ENCODE data around the gene GFAP. TPM values are rescaled to one million over a fixed set of nuclear protein-coding genes. Genes with fewer than 3 reads are reported as not detected.
A peak's percentile ranks its signal among the peaks of the same experiment; 100 is the strongest.

GFAP gene
- polyA plus RNA-seq, 6 donors from 2014 or later, result 0.30 to 0.83 (median 0.66) TPM; not detected in 1

DNA sequence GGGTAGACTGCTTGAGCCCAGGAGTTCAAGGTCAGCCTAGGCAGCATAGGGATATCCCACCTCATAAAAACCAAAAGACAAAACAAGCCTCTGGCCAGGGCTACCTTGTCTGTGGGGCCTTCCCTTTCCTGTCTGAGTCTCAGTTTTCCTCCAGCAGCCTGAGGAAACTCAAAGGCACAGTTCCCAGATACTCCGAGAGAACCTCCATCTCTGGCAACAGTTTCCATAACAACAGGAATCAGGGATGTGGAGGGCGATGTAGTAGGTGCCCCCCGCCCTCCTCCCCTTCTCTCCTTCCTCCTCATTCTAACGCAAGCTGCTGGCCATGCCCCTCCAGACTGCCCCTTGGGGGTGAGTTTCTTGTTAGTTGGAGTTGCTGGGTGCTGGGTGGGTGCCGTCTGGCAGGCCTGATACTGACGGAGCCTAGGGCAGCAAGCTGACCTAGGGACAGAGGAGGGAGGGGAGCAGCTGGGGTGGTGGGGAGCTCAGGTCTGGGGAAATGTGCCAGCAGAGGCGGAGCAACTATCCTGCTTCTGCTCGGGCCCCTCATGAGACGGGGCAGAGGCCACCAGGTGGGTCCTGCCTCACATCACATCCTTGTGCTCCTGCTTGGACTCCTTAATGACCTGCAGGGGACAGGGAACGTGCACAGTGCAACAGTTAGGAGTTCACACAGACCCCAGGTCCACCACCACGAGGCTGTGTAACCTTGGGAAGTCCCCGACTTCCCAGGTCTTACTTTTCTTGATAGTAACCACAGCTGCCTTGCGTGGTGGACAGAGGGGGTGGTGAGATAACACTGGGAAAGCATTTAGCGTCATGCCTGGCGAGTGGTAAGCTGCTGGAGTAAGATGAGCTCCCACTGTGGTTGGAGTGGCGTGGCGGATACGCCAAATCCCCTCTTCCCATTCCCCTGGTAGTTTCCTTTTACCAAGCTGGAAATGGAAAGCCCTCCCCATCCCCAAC, 8.3 kb downstream of the GFAP start:
- Mint-ChIP-seq H3K27me3 (peaks cover 21 to 56% (median 37%) of the 10 kb centered on the region in 3 donors), H3K9me3 (no peaks in the 10 kb centered on the region), H3K36me3 (no peaks in the 10 kb centered on the region), H3K4me1 (peaks cover 6 to 12% (median 8%) of the 10 kb centered on the region in 3 donors), H3K4me3 (no peak overlapping the region), H3K27ac (peak overlapping the region in 1 of 6 donors; percentile 57)
- ATAC-seq (ENCODE audit: low read depth in 2 of 2) (no peak), DNase-seq (no peak)

DNA sequence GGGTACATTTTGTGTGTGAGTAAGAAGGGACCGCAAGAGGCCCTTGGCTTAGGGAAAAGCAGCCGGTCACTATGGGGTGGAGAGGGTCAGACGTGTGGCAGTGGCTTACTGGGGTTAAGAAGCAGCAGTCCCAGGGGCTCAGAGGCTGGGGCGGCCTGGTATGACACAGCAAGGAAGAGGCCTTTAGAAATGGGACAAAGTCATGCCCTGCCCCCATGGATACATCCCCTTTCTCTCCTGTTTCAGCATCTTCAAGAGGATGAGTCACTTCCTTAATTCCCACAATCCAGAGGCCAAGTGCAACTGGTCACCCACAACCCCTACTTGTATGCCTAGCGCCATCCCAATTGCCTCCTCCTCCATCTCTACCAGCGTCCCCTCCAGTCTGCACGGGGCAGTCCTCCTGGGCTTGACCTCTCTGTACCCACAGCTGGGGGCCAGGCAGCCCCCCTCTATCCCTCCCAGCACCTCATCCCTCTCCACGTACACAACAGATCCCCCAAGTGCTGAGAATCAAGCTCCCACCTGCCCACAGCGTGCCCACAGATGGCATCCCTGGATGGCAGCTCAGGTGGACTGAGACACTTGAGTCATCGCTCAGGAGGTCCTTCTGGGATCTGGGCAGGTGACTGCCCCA, 9.2 kb downstream of the GFAP start:
- H3K36me3 Mint-ChIP-seq, result no peaks in the 10 kb centered on the region
- DNase-seq (no peak), ATAC-seq (ENCODE audit: low read depth in 2 of 2) (no peak)
- H3K9me3 Mint-ChIP-seq, result no peaks in the 10 kb centered on the region
- H3K27ac Mint-ChIP-seq, result no peak overlapping the region
- H3K27me3 Mint-ChIP-seq, result peaks cover 17 to 50% (median 30%) of the 10 kb centered on the region in 3 donors
- H3K4me3 Mint-ChIP-seq, result no peak overlapping the region
- peaks cover 6 to 8% (median 7%) of the 10 kb centered on the region in 3 donors for H3K4me1 Mint-ChIP-seq

DNA sequence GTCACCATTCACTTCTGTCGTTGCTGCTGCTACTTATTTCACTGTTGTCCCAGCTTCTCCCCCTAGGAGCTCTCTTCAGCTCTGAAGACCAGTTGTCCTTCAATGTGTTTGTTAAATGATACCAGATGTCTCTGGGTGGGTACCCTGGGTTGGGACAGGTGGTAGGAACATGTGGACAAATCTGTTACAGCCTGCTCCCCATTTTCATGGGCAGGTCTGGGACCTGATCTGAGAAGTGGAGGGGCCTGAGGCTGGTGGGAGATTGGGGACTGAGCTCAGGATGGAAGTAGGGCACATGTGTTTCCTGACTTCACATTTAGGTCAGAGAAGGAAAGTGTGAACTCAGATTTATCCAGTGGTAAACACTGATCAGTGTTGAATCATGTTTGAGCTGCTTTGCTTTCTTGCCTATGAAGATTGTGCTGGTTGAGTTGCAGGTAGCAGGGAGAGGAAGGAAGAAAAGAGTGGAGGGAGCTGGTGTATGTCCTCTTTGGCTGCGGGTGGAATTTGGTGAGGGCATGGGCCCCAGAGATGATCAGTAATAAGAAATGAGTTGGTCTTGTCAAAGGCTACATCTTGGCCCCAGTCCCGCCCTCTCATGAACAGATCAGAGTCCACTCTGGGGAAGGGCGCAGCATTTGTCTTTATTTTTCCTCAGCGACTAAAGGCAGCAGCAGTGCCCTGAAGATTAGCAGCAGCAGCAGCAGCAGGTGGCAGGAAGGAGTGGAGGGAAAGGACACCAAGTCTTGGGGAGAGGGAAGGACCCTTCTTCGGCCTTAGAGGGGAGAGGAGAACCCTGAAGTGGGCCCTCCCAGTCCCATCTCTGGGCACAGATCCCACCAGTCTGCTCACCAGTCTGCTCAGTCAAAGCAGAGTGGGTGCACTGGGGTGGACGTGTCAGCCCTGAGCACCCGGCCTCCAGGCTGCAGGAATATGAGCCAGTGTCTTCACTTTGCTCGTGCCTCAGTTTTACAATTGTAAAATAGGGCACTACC, 10.0 kb downstream of the GFAP start:
- no peaks in the 10 kb centered on the region for H3K36me3 Mint-ChIP-seq
- H3K4me1 Mint-ChIP-seq, result peaks cover 0 to 2% (median 1%) of the 10 kb centered on the region in 3 donors
- no peaks in the 10 kb centered on the region for H3K9me3 Mint-ChIP-seq
- H3K27ac Mint-ChIP-seq, result no peak overlapping the region
- no peak overlapping the region for H3K4me3 Mint-ChIP-seq
- DNase-seq (no peak), ATAC-seq (ENCODE audit: low read depth in 2 of 2) (no peak)
- H3K27me3 Mint-ChIP-seq, result peaks cover 12 to 43% (median 22%) of the 10 kb centered on the region in 3 donors

DNA sequence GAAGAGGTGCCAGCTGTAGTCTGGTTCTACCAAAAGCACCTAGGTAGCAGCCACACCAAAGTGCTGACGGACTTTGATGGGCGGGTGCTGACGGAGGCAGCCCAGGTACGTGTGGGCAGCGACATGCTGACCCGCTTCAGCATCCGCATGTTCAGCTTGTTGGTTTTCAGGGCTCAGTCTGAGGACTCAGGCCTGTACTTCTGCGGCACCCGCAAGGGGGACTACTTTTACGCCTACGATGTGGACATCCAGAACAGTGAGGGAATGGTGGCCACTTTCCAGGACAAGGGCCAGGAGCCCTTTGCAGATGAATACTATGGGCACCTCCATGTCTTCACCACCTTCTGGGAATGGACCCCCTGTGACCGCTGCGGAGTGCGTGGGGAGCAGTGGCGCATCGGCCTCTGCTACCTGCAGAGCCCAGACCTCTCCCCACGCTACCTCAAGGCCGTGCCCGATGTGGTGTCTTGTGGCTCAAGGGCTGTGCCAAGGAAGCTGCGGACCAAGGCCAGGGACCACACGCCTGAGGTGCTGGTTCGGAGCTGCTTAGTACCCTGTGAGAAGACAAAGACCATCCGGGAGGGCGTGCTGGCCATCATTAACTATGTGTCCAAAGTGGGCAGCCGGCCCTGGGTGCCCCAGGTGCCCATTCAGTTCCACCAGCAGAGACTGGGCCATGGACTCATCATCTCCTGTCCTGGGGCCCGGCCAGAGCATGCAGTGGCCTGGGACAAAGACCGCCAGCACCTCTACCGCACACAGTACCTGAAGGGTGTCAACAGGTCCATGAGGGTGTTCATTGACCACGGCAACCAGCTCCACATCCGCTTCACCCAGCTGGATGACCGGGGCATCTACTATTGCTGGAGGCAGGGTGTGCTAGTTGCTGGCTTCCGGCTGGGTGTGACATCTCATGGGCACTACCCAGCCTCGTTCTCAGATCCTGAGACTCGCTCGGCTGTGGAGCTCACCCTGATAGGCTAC, 11.0 kb downstream of the GFAP start:
- H3K4me1 Mint-ChIP-seq, result peaks cover 5 to 12% (median 10%) of the 10 kb centered on the region in 3 donors
- H3K36me3 Mint-ChIP-seq, result no peaks in the 10 kb centered on the region
- H3K27me3 Mint-ChIP-seq, result peaks cover 8 to 34% (median 18%) of the 10 kb centered on the region in 3 donors
- H3K9me3 Mint-ChIP-seq, result no peaks in the 10 kb centered on the region
- no peak overlapping the region for H3K4me3 Mint-ChIP-seq
- no peak overlapping the region for H3K27ac Mint-ChIP-seq
- ATAC-seq (ENCODE audit: low read depth in 2 of 2), result no peak
- no peak for DNase-seq

DNA sequence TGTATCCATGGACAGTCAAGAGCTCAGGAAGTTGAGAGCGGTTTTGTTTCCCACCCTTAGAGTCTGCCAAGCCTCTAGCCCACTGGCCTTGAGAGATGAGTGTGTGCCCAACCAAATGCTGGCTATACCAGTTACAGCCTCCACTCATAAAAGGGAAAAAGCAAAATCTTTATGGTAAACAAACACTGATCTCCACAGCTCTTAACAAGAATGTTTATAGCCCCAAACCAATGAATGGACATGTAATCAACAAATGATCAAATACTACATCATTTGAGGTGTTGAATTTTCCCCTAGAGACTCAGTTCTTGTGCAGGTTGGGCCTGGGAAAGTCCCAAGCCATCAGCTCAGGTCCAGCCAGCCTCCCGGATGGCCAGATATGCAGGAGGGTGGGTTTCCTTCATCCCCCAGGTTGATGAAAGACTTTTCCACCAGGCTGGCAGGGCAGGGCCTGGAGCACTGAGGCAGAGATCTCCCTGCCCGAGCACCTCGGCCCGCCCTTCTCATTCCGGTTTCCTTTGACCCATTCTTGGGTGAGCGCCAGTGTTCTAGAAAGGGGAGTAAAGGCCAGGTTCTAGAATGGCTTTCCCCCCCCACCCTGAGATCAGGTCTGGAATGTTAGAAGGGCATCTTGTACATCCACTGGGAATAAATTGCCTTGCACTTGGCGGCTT, 12.2 kb downstream of the GFAP start:
- Mint-ChIP-seq H3K27ac (peak overlapping the region in 1 of 6 donors; percentile 47), H3K27me3 (peaks cover 7 to 28% (median 8%) of the 10 kb centered on the region in 3 donors), H3K36me3 (no peaks in the 10 kb centered on the region), H3K4me1 (peaks cover 11 to 21% (median 19%) of the 10 kb centered on the region in 3 donors), H3K4me3 (no peak overlapping the region), H3K9me3 (no peaks in the 10 kb centered on the region)
- DNase-seq (no peak), ATAC-seq (ENCODE audit: low read depth in 2 of 2) (no peak)

DNA sequence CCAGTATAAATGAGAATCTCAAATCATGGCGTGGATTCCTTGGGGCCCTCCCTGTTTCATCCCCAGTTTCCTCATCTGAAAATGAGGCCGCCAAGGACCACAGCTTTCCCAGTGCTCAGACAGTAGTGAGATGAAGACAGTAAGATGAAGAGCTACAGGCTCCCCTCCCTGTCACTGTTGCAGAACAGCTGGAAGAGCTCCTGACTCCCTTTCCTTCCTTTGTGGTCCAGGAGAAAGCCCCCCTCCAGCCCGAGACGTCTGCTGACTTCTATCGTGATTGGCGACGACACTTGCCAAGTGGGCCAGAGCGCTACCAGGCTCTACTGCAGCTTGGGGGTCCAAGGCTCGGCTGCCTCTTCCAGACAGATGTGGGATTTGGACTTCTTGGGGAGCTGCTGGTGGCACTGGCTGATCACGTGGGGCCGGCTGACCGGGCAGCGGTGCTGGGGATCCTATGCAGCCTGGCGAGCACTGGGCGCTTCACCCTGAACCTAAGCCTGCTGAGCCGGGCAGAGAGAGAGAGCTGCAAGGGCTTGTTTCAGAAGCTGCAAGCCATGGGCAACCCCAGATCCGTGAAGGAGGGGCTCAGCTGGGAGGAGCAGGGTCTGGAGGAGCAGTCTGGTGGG, 13.1 kb downstream of the GFAP start:
- Mint-ChIP-seq H3K9me3 (no peaks in the 10 kb centered on the region), H3K4me3 (peak overlapping the region in 1 of 8 donors; percentile 96), H3K36me3 (no peaks in the 10 kb centered on the region), H3K27ac (peak overlapping the region in 3 of 6 donors; percentile 24 to 83 (median 64)), H3K4me1 (peaks cover 11 to 25% (median 21%) of the 10 kb centered on the region in 3 donors), H3K27me3 (peaks cover 7 to 28% (median 8%) of the 10 kb centered on the region in 3 donors)
- DNase-seq (no peak), ATAC-seq (ENCODE audit: low read depth in 2 of 2) (no peak)

DNA sequence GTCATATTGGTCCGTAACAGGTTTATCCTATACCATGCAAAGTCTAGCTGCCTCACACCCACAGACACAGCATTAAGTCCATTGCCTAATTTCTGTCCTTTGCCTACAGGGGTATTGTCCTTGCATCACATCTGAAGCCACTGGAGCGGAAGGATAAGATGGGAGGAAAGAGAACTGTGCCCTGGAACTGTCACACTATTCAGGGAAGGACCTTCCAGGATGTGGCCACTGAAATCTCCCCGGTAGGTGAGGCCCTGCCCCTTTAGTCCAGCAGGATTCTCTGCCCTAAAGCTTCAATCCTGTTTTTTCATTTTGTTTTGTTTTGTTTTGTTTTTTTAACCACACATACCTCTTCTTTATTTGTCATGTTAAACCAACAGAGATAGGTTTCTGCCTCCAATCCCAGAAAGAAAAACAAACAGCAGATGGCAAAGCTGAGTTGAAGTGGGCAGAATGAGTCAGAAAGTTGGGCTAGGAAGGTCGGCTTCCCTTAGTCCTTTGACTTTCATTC, 13.8 kb downstream of the GFAP start:
- H3K36me3 Mint-ChIP-seq, result no peaks in the 10 kb centered on the region
- H3K4me3 Mint-ChIP-seq, result peak overlapping the region in 1 of 8 donors; percentile 96
- H3K27me3 Mint-ChIP-seq, result peaks cover 5 to 27% (median 7%) of the 10 kb centered on the region in 3 donors
- no peak for ATAC-seq (ENCODE audit: low read depth in 2 of 2)
- no peaks in the 10 kb centered on the region for H3K9me3 Mint-ChIP-seq
- DNase-seq, result no peak
- peaks cover 11 to 29% (median 21%) of the 10 kb centered on the region in 3 donors for H3K4me1 Mint-ChIP-seq
- peak overlapping the region in 2 of 6 donors; percentile 24 to 36 for H3K27ac Mint-ChIP-seq

DNA sequence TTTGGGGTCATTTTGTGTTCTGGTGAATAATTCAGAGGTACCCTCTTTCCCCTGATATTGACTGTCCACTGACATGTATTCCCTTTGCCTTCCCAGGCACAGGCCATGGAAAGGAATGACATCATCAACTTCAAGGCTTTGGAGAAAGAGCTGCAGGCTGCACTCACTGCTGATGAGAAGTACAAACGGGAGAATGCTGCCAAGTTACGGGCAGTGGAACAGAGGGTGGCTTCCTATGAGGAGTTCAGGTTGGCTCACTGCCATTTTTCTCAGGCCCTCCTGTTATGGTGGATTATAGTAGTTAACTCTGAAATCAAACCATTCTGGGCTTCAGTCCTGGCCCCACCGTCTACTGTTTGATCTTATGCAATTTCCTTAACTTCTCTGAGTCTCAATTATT, 14.4 kb downstream of the GFAP start:
- Mint-ChIP-seq H3K27ac (peak overlapping the region in 3 of 6 donors; percentile 6 to 100 (median 55)), H3K4me1 (peaks cover 14 to 34% (median 25%) of the 10 kb centered on the region in 3 donors), H3K4me3 (peak overlapping the region in 4 of 8 donors; percentile 16 to 98 (median 89))

DNA sequence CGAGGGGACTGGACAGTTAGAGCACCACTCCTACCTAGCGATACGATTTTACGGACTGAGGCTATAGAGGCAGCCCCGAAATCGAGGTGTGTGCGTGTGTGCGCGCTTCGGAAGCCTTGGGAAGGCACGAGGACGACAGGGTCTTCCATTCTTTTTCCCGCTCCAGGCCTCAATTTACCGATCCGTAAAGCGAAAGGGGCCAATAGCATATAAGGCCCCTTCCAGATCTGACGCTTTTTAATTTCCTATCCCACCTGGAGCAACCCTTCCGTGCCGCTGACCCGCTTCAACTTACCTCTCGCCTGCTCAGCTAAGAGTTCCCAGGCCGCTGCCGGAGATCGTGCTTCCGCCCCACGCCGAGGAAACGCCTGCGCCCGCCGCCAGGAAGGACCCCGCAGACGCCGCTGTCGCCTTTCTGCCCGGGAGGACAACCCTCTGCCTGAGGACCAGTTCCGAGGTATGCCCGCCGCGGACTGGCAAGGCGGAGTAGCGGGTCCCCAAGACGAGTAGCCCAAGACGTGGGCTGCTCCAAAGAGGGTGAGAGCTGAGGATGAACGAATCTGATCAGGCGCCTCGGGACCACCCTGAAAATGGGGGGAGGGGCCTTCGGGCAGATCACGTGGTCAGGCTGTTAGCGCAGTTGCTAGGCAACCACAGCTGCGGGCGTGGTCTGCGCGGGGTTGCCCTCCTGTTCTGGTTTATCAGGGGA, 16.1 kb downstream of the GFAP start, which contains the start of gene EFTUD2:
Gene EFTUD2, minus strand, starts transcription at position 372 of the 709 bp plus-strand sequence. CDS start 4,924 bp downstream, outside the sequence.
- Mint-ChIP-seq H3K27me3 (peaks cover 0 to 12% (median 0%) of the 10 kb centered on the region in 3 donors), H3K27ac (peak within 1 kb of the TSS; percentile 99 to 100 (median 100))
- peak; percentile 85 to 89 for ATAC-seq (ENCODE audit: low read depth in 2 of 2)

More for the DNA sequence above, 14.4 kb downstream of the GFAP start:
- no peak for ATAC-seq (ENCODE audit: low read depth in 2 of 2)
- peaks cover 0 to 21% (median 7%) of the 10 kb centered on the region in 3 donors for H3K27me3 Mint-ChIP-seq
- H3K9me3 Mint-ChIP-seq, result no peaks in the 10 kb centered on the region
- peaks cover 0 to under 1% of the 10 kb centered on the region in 2 donors for H3K36me3 Mint-ChIP-seq
- no peak for DNase-seq

DNA sequence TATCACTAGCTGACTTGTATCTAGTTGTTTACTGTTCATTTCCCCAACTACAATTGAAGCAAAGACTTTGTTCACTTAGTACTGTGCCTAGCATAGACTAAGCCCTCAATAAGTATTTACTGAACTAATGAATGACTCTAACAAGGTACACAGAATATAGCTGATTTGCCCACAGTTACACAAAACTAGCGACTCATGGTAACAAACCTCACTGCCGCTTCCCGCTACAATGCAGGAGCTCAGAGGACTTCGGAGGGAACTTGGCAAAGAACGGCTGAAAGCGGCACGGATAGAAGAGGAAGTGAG, 16.6 kb downstream of the GFAP start:
- H3K27ac Mint-ChIP-seq, result peak overlapping the region; percentile 99 to 100 (median 100)
- no peak for ATAC-seq (ENCODE audit: low read depth in 2 of 2)
- peaks cover 0 to 7% of the 10 kb centered on the region in 2 donors for H3K36me3 Mint-ChIP-seq
- H3K9me3 Mint-ChIP-seq, result no peaks in the 10 kb centered on the region
- peaks cover 0 to 12% (median 0%) of the 10 kb centered on the region in 3 donors for H3K27me3 Mint-ChIP-seq
- no peak for DNase-seq
- peaks cover 22 to 45% (median 31%) of the 10 kb centered on the region in 3 donors for H3K4me1 Mint-ChIP-seq
- peak overlapping the region; percentile 82 to 98 (median 96) for H3K4me3 Mint-ChIP-seq

More for the DNA sequence above, 16.1 kb downstream of the GFAP start, which contains the start of gene EFTUD2:
- Mint-ChIP-seq H3K4me3 (peak within 1 kb of the TSS; percentile 82 to 98 (median 96)), H3K4me1 (peaks cover 22 to 43% (median 31%) of the 10 kb centered on the region in 3 donors), H3K9me3 (no peaks in the 10 kb centered on the region), H3K36me3 (peaks cover 0 to 7% of the 10 kb centered on the region in 2 donors)
- DNase-seq, result peak; percentile 95

Measured in naive B cell (primary cell).